ENCODE results near the gene NPPC.
"Not testable (repeated sequence)": the region's sequence is repeated elsewhere in the genome, so short reads cannot be mapped to it uniquely, and the experiment has no call there.

Gene NPPC

DNA sequence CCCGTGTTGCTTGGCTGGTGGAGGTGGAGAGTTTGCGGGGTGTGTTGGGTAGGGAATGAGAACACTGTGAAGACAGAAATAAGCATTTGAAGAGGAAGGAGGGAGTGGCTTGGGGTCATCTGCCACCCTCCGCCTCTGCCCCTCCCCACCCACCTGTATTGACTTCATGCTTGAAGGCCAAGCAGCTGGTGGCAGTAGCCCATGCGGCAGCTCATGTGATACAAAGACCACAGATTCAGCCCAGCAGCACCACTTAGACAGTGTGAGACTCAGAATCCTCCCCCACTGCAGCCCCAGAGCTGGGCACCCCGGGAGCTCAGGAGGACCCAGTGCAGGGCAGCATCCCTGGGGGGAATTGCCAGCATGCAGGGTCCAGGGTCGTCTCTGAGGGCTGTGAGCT is 15.4 kb downstream of the NPPC start:
- TF ChIP-seq ZFX (IDR thresholded peaks at IDR 0.05) = no peak
- TF ChIP-seq, protein P1, sequence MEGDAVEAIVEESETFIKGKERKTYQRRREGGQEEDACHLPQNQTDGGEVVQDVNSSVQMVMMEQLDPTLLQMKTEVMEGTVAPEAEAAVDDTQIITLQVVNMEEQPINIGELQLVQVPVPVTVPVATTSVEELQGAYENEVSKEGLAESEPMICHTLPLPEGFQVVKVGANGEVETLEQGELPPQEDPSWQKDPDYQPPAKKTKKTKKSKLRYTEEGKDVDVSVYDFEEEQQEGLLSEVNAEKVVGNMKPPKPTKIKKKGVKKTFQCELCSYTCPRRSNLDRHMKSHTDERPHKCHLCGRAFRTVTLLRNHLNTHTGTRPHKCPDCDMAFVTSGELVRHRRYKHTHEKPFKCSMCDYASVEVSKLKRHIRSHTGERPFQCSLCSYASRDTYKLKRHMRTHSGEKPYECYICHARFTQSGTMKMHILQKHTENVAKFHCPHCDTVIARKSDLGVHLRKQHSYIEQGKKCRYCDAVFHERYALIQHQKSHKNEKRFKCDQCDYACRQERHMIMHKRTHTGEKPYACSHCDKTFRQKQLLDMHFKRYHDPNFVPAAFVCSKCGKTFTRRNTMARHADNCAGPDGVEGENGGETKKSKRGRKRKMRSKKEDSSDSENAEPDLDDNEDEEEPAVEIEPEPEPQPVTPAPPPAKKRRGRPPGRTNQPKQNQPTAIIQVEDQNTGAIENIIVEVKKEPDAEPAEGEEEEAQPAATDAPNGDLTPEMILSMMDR (conservative IDR thresholded peaks at IDR 0.05) = no peak
- H3K27ac ChIP-seq = no peak overlapping the region

DNA sequence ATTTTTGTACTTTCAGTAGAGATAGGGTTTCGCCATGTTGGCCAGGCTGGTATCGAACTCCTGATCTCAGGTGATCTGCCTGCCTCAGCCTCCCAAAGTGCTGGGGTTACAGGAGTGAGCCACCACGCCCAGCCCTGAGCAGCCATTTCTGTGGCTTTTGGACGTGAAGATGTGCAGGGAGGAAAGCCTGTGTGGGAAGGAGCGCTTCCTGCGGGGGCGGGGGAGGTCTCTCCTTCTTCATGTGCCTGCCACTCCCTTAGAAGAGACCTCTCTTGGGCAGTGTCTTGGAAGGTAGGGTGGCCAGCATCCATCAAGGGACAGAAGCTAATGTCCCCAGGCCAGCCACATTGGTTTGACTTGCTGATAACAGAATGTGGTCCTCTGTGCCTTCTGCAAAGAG is 16.0 kb downstream of the NPPC start:
- H3K27ac ChIP-seq = not testable (repeated sequence)

DNA sequence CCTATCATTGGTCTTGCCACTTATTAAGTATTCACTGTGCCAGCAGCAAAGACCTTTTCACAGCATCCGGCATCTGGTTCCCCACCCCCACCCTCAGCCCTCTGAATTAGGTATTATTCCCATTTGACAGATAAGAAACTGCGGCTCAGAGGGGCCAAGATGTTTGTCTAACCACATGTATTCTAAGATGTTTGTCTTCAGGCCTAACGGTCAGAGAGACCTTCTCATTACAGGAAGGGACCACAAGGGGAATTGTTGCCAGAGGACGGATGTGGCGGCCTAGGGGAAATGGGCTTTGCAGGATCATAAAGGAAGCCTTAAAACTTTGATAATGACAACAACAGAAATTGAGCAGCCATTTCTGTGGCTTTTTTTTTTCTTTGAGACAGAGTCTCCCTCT is 16.6 kb downstream of the NPPC start:
- no peak overlapping the region for H3K27ac ChIP-seq
- TF ChIP-seq ZFX (IDR thresholded peaks at IDR 0.05) = no peak
- TF ChIP-seq, protein P1 (conservative IDR thresholded peaks at IDR 0.05) = no peak

DNA sequence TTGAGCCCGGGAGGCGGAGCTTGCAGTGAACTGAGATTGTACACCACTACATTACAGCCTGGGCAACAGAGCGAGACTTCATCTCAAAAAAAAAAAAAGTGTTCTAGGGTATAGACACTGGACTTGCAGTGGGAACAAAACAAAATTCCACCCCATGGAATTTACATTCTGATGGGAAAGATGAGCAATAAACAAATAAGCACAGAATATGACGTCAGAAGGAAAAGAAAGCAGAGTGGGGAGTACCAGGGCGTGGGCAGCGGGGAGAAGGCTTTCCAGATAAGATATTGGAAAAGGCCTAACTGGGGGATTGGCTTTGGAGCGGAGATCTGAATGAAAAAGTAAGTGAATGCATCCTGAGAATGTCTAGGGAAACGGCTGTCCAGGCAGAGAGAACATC is 17.6 kb downstream of the NPPC start:
- no peak overlapping the region for H3K27ac ChIP-seq
- TF ChIP-seq, protein P1 (conservative IDR thresholded peaks at IDR 0.05) = no peak
- no peak for TF ChIP-seq ZFX (IDR thresholded peaks at IDR 0.05)

DNA sequence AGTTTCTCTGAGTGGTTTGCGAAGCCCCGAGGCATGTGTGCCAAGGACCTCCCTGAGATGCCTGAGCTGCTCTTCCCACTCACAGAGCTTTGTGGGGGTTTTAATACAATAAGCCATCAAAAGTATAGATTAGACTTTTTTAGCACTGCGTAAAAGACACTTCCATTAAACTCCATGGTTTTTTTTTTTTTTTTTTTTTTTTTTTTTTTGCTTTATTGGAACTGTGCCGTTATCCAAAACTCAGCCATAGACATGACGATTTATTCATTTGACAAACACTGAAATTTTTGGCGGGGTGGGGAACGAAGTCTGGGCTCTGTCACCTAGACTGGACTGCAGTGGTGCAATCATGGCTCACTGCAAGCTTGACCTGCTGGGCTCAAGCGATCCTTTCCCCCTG is 18.4 kb downstream of the NPPC start:
- TF ChIP-seq ZFX (IDR thresholded peaks at IDR 0.05) = no peak
- TF ChIP-seq, protein P1 (conservative IDR thresholded peaks at IDR 0.05) = no peak
- H3K27ac ChIP-seq = no peak overlapping the region

DNA sequence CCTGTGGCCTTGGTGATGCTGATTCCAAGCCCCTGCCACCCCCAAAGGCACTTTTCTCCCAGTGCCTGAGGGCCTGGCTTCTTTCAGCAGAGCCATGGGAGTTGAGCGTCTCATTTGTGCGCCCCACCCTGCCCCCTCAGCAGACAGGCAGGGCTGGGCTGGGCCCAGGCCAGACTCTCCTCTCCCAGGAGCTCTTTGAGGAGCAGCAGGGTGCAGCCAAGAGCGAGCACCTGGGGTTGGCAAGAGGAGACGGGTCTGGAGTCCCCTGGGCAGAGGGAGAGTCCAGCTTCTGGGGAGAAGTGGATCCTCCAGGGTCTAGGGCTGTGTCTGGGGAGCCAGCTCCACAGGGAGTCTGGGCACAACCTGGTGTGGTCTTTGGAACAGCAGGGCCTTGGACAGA is 21.2 kb downstream of the NPPC start:
- TF ChIP-seq ZFX (IDR thresholded peaks at IDR 0.05) = no peak
- TF ChIP-seq, protein P1 (conservative IDR thresholded peaks at IDR 0.05) = no peak
- H3K27ac ChIP-seq = no peak overlapping the region

DNA sequence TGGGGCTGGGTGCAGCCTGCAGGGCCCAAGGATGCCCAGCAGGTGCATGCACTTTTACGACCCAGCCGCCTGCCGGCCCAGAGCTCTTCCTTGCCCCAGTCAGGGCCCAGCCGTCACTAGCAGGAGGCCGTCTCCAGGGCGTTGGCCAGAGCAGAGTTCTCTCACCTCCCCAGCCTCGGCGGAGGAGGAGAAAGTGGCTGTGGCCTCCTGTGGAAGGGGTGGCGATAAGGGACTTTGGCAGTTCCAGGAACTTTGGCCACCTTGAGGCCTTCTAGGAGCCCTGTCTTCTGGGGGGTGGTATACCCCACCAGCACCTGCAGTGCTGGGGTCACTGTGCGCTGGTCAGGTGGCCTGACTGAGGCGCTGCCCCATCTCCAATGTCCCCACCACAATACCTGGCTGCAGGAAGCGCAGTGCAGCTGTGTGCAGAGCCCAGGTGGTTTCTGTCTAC is 22.0 kb downstream of the NPPC start:
- TF ChIP-seq, protein P1 (conservative IDR thresholded peaks at IDR 0.05) = no peak
- TF ChIP-seq ZFX (IDR thresholded peaks at IDR 0.05) = no peak
- no peak overlapping the region for H3K27ac ChIP-seq

DNA sequence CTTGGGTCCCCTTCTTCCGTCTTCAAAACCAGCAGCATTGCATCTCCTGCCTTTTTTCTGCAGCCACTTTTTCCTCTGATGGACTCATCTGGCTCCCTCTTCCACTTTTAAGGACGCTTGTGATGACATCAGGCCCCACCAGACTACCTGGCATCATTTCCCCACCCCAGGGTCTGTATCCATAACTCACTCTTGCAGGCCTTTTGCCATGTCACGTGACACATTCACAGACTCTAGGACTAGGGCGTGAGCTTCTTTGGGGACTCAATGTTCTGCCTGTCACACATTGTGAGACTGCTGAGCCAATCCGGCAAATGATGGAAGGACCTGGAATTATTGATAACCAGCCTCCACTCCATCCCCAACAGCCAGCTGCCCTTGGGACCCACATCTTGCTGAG is 23.6 kb downstream of the NPPC start:
- H3K27ac ChIP-seq = no peak overlapping the region
- TF ChIP-seq, protein P1 (conservative IDR thresholded peaks at IDR 0.05) = no peak
- no peak for TF ChIP-seq ZFX (IDR thresholded peaks at IDR 0.05)

Data from C4-2B (cell line).